Progenitor cell of endocrine pancreas (in vitro differentiated cells): Measurements from ENCODE around the gene CENPB. TPM values are rescaled to one million over a fixed set of nuclear protein-coding genes. Genes with fewer than 3 reads are reported as not detected.

ENCODE experiments used
- DNase-seq: peaks from one replicate; pipeline ENCODE4 v3.0.0; 2021; ENCODE audit warnings: low spot score; ENCODE audit not compliant: unreplicated experiment
- H3K27ac Mint-ChIP-seq: 2 replicates; pipeline ENCODE4 v1.8.0; 2021; ENCODE audit warnings: mild to moderate bottlenecking, moderate library complexity, mixed read lengths
- H3K27me3 Mint-ChIP-seq: 2 replicates; pipeline ENCODE4 v1.8.0; 2021; ENCODE audit warnings: mixed read lengths
- H3K36me3 Mint-ChIP-seq: 2 replicates; pipeline ENCODE4 v1.8.0; 2022; ENCODE audit warnings: mixed read lengths; ENCODE audit not compliant: insufficient read depth
- H3K4me1 Mint-ChIP-seq: 2 replicates; pipeline ENCODE4 v1.8.0; 2021; ENCODE audit warnings: low read depth, mixed read lengths
- H3K4me3 Mint-ChIP-seq: 2 replicates; pipeline ENCODE4 v1.8.0; 2021; ENCODE audit warnings: low read depth, mild to moderate bottlenecking, moderate library complexity, mixed read lengths
- H3K9me3 Mint-ChIP-seq: 2 replicates; pipeline ENCODE4 v1.8.0; 2021; ENCODE audit warnings: low read depth, mixed read lengths
- total RNA-seq: library from RNA; stranded (reverse); gene quantifications from 2 replicates; pipeline ENCODE4 v1.2.1, GENCODE V29; 2021
- TF ChIP-seq, protein P1 (sequence below): fragments of 200-600 bp; sonication (generic); IDR thresholded peaks from one replicate; pipeline ENCODE4 v1.5.0; 2021; ENCODE audit warnings: antibody characterized with exemption, mild to moderate bottlenecking; ENCODE audit not compliant: unreplicated experiment

CENPB gene
- total RNA-seq, 1 donor from 2014 or later = 49.6 TPM

DNA sequence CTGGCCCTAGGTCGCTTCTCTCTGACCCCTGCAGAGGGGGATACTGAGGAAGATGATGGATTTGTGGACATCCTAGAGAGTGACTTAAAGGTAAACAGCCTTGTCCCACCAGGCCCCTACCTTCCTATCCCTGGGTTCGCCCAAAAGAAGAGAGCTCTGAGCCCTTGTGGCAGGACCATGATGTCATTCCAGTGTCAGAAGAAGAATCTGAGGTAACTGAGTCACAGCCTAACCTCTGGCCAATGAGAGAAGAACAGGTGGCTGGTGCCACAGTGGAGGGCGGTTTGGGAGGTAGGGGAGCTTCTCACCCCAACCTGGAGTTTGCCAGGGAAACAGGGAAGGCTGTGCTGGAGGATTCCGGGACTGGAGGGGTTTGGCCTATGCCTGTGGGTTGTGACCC is 14.8 kb upstream of the CENPB start:
- Mint-ChIP-seq H3K4me3 (no peak overlapping the region), H3K4me1 (peaks cover 39% of the 10 kb centered on the region), H3K36me3 (peaks cover 21% of the 10 kb centered on the region), H3K9me3 (no peaks in the 10 kb centered on the region), H3K27ac (no peak overlapping the region), H3K27me3 (no peaks in the 10 kb centered on the region)
- no peak for DNase-seq
- TF ChIP-seq, protein P1, sequence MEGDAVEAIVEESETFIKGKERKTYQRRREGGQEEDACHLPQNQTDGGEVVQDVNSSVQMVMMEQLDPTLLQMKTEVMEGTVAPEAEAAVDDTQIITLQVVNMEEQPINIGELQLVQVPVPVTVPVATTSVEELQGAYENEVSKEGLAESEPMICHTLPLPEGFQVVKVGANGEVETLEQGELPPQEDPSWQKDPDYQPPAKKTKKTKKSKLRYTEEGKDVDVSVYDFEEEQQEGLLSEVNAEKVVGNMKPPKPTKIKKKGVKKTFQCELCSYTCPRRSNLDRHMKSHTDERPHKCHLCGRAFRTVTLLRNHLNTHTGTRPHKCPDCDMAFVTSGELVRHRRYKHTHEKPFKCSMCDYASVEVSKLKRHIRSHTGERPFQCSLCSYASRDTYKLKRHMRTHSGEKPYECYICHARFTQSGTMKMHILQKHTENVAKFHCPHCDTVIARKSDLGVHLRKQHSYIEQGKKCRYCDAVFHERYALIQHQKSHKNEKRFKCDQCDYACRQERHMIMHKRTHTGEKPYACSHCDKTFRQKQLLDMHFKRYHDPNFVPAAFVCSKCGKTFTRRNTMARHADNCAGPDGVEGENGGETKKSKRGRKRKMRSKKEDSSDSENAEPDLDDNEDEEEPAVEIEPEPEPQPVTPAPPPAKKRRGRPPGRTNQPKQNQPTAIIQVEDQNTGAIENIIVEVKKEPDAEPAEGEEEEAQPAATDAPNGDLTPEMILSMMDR = no peak

DNA sequence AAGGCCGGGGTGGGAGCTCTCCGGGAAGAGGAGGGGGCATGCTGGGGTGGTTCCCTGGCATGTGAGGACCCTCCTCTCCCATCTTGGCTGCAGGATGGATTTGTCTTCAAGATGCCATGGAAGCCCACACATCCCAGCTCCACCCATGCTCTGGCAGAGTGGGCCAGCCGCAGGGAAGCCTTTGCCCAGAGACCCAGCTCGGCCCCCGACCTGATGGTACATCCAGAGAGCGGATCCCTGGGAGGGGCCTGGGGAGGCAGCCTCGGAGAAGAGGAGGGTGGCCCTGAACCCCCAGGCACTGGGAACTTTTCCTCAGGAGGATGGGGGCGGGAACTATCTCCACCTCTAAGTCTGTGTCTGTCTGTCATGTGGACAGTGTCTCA is 14.3 kb upstream of the CENPB start:
- Mint-ChIP-seq H3K27me3 (no peaks in the 10 kb centered on the region), H3K36me3 (peaks cover 21% of the 10 kb centered on the region), H3K4me3 (no peak overlapping the region), H3K9me3 (no peaks in the 10 kb centered on the region), H3K4me1 (peaks cover 37% of the 10 kb centered on the region), H3K27ac (no peak overlapping the region)
- DNase-seq = no peak
- TF ChIP-seq, protein P1 = no peak

DNA sequence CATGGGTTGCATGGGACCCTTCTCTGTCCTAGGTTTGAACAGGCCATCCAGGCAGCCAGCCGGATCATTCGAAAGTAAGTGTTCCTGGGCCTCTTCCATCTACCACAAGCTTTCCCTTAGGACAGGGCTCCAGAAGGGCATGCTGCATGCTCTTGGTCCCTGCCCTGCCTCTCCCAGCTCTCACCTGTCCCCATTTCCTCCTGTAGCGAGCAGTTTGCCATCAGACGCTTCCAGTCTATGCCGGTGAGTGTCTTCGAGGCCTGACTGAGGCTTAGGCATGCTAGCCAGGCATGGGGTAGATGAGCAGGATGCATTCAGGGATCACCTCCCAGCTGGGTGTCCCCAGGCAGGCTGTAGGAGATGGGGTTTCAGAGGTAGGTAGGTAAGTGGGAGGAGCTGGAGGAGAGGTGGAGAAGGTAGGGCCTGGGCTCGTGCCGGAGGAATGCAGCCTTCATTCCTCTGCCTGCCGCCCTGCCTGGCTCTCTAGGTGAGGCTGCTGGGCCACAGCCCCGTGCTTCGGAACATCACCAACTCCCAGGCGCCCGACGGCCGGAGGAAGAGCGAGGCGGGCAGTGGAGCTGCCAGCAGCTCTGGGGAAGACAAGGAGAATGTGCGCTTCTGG is 13.8 kb upstream of the CENPB start:
- peaks cover 35% of the 10 kb centered on the region for H3K4me1 Mint-ChIP-seq
- no peak for DNase-seq
- H3K4me3 Mint-ChIP-seq = peak overlapping the region; percentile 14
- H3K27me3 Mint-ChIP-seq = no peaks in the 10 kb centered on the region
- H3K27ac Mint-ChIP-seq = peak overlapping the region; percentile 95
- TF ChIP-seq, protein P1 = no peak
- H3K9me3 Mint-ChIP-seq = no peaks in the 10 kb centered on the region
- H3K36me3 Mint-ChIP-seq = peaks cover 18% of the 10 kb centered on the region

DNA sequence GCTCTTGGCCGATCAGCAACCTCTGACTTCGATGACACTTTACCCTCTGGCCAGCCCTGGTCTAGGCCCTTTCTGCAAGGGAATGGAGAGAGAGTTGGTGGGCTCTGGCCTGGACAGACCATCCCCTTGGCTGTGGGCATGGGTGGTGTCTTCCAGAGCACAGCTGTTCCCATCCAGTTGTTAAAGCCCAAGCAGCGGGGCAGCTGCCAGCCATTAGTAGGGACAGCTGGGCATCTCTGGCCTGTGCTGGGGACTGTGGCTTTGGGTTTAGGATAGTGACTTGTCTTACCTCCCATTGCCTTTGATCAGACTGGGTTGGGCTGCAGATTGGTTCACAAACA is 12.3 kb upstream of the CENPB start:
- no peak for DNase-seq
- TF ChIP-seq, protein P1 = no peak
- no peak overlapping the region for H3K4me3 Mint-ChIP-seq
- H3K27ac Mint-ChIP-seq = peak overlapping the region; percentile 95
- H3K27me3 Mint-ChIP-seq = no peaks in the 10 kb centered on the region
- no peaks in the 10 kb centered on the region for H3K9me3 Mint-ChIP-seq
- peaks cover 10% of the 10 kb centered on the region for H3K36me3 Mint-ChIP-seq
- peaks cover 35% of the 10 kb centered on the region for H3K4me1 Mint-ChIP-seq

DNA sequence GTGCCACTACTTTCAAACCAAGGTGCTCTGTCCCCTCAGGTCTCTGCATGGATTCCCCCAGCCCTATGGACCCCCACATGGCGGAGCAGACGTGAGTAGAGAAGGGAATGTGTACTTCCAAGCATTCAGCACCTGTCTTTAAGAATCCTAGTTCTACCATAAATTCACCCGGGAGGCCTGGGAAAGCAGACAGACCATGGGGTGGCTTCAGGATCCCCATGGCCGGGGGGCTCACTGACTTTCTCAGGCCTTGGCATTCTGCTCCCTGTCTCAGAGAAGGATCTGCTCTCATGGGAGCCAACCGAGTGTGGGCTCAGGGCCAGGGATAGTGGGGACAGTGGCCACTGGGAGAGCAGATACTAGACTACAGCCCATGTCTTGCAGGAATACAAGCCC is 11.8 kb upstream of the CENPB start:
- no peaks in the 10 kb centered on the region for H3K9me3 Mint-ChIP-seq
- no peak for DNase-seq
- no peaks in the 10 kb centered on the region for H3K27me3 Mint-ChIP-seq
- H3K4me1 Mint-ChIP-seq = peaks cover 35% of the 10 kb centered on the region
- H3K36me3 Mint-ChIP-seq = peaks cover 7% of the 10 kb centered on the region
- peak overlapping the region; percentile 74 for H3K4me3 Mint-ChIP-seq
- no peak overlapping the region for H3K27ac Mint-ChIP-seq
- TF ChIP-seq, protein P1 = no peak
